Activated CD4-positive, CD25-positive, alpha-beta regulatory T cell treated with anti-CD3 and anti-CD28 coated beads, Interleukin-2, amount 50 U/mL, for 24 hours (primary cell): ENCODE results near the gene SAMD3.
A peak's percentile ranks its signal among the peaks of the same experiment; 100 is the strongest.
"Not testable (repeated sequence)": the region's sequence is repeated elsewhere in the genome, so short reads cannot be mapped to it uniquely, and the experiment has no call there.

Source experiments
- ATAC-seq, 2 donors: fragments of 150-1000 bp; cut with Tn5 transposase; one replicate each; pipeline ENCODE4 v1.10.0; 2021; ENCODE audit warnings: mild to moderate bottlenecking in 1 of 2, moderate library complexity in 1 of 2

Gene SAMD3

GRCh38 chr6:130222775-130223174 lies at the start of gene SAMD3:
Gene SAMD3, minus strand, starts transcription at chr6:130222951. Its CDS starts 7,678 bp downstream, at chr6:130215273.
- no peak for ATAC-seq

- ATAC-seq: no peak
Measured at GRCh38 chr6:130269969-130270635, 47.4 kb upstream of the SAMD3 start.

DNA sequence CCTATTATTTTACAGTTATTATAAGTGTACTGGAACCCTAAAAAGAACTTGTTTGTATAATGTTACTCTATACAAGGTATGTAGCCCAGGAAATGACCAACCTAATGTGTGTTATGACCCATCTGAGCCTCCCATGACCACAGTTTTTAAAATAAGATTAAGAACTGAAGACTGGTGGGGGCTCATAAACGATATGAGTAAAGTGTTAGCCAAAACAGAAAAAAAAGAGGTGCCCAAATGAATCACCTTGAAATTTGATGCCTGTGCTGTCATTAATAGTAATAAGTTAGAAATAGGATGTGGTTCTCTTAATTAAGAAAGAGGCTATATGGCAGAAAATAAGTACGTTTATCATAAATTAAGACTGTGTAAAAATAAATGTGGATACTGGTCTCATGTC lies 42.8 kb upstream of the SAMD3 start:
- not testable (repeated sequence) for ATAC-seq

- ATAC-seq: no peak
Measured at GRCh38 chr6:130262008-130262407, 39.3 kb upstream of the SAMD3 start.

- not testable (repeated sequence) for ATAC-seq
Measured at GRCh38 chr6:130261558-130261957, 38.8 kb upstream of the SAMD3 start.

- not testable (repeated sequence) for ATAC-seq
Measured at GRCh38 chr6:130260614-130261241, 38.0 kb upstream of the SAMD3 start.

DNA sequence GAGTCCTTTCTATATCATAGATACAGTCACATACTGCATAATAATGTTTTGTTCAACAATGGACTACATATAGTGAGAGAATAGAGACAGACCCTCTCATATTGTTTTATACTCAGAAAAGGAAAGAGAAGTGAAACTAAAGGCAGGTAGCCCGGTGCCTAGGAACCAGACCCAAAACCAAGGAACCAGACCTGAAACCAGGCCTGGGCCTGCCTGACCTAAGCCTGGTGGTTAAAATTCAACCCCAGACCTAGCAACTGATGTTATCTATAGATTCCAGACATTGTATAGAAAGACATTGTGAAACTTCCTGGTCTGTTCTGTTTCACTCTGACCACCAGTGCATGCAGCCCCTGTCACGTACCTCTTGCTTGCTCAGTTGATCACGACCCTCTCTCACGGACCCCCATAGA lies 37.3 kb upstream of the SAMD3 start:
- not testable (repeated sequence) for ATAC-seq

DNA sequence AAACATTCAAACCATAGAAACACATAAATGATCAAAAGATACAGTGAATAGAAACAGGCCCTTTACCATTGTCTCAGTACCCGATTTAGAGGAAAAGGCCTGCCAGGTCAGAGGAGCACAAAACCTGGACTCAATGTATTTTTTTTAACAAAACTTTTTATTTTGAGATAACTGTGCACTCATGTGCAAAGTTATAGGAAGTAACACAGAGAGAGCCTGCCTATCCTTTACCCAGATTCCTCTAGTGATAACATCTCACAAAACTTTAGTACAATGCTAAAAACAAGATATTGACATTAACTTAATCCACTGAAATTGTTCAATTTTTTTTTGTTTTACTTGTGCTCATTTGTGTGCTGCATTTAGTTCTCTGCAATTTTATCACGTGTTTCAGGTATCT lies 36.8 kb upstream of the SAMD3 start:
- no peak for ATAC-seq

DNA sequence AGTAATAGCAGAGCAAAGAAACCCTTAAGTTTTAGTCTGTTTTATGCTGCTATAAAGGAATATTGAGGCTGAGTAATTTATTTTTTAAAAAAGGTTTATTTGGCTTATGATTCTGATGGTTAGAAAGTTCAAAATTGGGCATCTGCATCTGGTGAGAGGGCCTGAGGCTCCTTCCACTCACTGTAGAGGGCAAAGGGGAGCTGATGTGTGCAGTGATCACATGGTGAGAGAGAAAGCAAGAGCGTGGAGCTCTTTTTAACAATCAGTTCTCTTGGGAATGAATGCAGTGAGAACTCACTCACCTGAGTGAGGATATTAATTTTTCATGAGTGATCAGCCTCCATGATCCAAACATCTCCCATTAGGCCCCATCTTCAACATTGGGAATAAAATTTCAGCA lies 36.4 kb upstream of the SAMD3 start:
- no peak for ATAC-seq

DNA sequence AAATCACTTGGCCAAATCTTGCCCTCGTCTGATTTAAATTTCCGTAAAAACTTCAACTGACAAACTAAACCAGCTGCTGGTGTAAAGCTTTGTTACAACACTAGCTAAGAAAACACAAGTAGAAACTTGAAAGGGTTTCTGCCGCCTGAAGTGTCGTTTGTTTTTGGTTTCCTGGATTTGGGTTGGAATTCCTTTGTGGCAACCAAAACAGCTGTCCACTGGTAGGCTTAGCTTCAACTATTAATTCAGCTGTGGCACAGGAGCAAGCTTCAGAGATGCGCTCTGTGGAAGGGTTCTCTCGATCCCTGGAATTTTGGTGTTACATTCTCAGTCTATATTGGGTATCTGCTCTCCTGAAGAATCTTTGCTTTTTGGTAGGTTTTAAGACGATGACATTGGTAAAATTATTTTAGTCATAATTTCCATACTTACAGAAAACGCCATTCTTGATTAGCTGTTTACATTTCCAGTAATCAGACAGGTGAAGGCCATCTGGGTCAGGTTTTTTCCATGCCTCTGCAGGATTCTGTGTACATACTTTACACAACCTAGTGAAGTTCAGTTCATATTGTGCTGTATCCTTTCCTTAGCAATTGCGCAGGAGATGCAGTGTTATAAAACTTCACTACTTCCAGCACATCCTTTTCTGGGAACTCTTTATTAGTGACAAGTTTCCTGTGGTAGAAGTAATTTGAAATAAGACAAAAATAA lies 29.9 kb upstream of the SAMD3 start:
- no peak for ATAC-seq

DNA sequence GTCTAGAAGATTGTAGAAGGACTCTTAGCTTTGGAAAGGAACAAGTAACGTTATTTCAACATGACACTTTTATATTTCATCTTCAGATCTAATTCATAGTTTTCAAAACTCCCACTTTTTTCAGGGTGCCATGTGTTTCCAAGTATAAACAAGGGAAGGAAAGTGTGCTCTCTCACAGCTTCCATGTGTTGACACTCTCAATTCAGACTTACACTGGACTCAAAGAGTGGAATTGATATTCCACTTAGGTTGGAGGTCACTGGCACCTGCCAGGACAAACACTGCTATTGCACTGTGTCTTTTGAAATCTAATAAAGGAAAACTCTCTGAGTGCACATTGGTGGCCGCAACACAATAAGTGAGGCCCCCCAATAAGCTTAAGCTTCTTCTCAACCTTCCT lies 22.5 kb upstream of the SAMD3 start:
- no peak for ATAC-seq

GRCh38 chr6:130244728-130245127 lies 22.0 kb upstream of the SAMD3 start:
- no peak for ATAC-seq

- no peak for ATAC-seq
Measured at GRCh38 chr6:130240232-130240631, 17.5 kb upstream of the SAMD3 start.

DNA sequence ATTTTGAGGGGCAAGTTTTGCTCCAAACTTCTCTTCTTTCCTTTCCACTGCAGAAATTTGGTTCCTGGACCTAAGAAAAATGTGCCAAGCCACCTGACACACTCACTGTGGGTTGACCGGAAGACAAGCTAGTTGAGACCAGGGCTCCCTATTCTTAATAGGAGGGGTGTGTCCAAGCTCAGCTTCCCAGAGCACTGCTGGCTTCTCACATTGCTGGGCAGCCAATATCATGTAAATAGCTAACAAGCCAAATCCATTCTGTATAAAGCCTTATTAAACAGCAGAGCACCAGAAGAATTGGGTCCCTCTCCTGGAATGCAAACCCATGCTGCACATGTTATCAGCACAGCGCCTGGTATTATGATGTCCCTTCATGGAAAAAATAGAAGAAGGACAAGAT lies 17.0 kb upstream of the SAMD3 start:
- ATAC-seq: no peak

- ATAC-seq: no peak
Measured at GRCh38 chr6:130233330-130233729, 10.6 kb upstream of the SAMD3 start.

GRCh38 chr6:130230531-130230930 lies 7.8 kb upstream of the SAMD3 start:
- ATAC-seq: not testable (repeated sequence)

- ATAC-seq: peak in 1 of 2 donors; percentile 24
Measured at GRCh38 chr6:130229645-130230044, 6.9 kb upstream of the SAMD3 start.

DNA sequence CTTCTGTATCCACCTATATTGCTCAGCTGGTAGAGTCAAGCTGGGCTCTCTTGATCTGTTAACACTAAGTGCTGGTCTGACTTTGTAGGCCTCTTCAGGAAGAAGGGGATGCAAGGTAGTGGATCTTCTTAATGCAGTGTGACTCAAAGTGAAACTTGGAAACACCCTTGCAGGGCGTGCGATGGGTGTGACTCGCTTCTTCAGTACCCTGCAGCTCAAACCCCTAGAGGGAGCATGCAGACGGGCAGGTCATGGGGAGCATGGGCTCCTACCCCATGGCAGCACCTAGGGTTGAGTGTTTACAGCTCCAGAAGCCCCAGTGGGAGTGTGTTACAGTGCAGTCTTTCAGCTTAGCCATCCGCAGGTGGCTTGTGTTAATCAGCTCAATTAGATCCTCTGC lies 757 bp upstream of the SAMD3 start:
- ATAC-seq: peak; percentile 96 to 98

GRCh38 chr6:130218134-130218533 lies 4.6 kb downstream of the SAMD3 start:
- no peak for ATAC-seq

DNA sequence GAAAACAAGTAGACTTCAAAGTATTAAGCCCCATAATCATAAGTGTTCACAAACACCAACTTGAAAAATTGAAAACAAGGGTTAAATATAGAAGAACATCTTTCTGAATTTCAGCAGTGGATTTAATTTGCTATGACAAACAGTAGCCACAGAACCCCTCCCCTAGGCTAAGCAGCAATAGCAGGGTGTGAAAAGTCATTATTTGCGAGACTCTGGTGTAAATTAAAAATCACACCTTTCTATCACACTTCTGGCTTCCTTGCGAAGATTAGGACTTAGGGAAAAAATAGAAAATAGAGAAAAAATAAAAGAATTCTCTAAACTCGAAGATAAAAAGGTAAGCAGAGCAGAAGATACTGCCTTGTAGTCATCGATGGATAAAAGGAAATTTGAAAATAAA lies 6.1 kb downstream of the SAMD3 start:
- no peak for ATAC-seq

GRCh38 chr6:130215526-130215925 lies 7.2 kb downstream of the SAMD3 start:
- peak; percentile 58 to 69 for ATAC-seq

GRCh38 chr6:130212215-130212874 lies 10.4 kb downstream of the SAMD3 start:
- ATAC-seq: no peak

GRCh38 chr6:130211691-130212090 lies 11.1 kb downstream of the SAMD3 start:
- ATAC-seq: peak; percentile 52 to 60
